SIG-M5 (cell line): ENCODE results near the gene SLAMF8.

Experiments used
- DNase-seq: peaks from one replicate; lab custom pipeline; 2025; lab: John Stamatoyannopoulos, UW

Gene SLAMF8

GRCh38 chr1:159849626-159850366 is 23.1 kb downstream of the SLAMF8 start:
- DNase-seq = no peak

GRCh38 chr1:159851407-159851806 is 24.7 kb downstream of the SLAMF8 start:
- DNase-seq = no peak

- no peak for DNase-seq
Measured at GRCh38 chr1:159853417-159854115, 26.9 kb downstream of the SLAMF8 start.

- DNase-seq = no peak
Measured at GRCh38 chr1:159854116-159854692, 27.5 kb downstream of the SLAMF8 start.

- DNase-seq = peak; percentile 17
Measured at GRCh38 chr1:159854693-159855192, 28.1 kb downstream of the SLAMF8 start.

GRCh38 chr1:159855709-159856108 is 29.0 kb downstream of the SLAMF8 start:
- no peak for DNase-seq

GRCh38 chr1:159856576-159856975 is 29.9 kb downstream of the SLAMF8 start:
- DNase-seq = no peak

GRCh38 chr1:159857889-159858288 is 31.2 kb downstream of the SLAMF8 start:
- no peak for DNase-seq

- no peak for DNase-seq
Measured at GRCh38 chr1:159859767-159860322, 33.2 kb downstream of the SLAMF8 start.

- DNase-seq = no peak
Measured at GRCh38 chr1:159860456-159860855, 33.8 kb downstream of the SLAMF8 start.

- no peak for DNase-seq
Measured at GRCh38 chr1:159861218-159861617, 34.5 kb downstream of the SLAMF8 start.

- no peak for DNase-seq
Measured at GRCh38 chr1:159862031-159862430, 35.4 kb downstream of the SLAMF8 start.

GRCh38 chr1:159862557-159862956 is 35.9 kb downstream of the SLAMF8 start, which contains the start of gene VSIG8:
Gene VSIG8, minus strand, starts transcription at chr1:159862657. Its CDS starts 136 bp downstream, at chr1:159862521.
- no peak for DNase-seq

GRCh38 chr1:159864262-159864661 is 37.6 kb downstream of the SLAMF8 start:
- DNase-seq = no peak

GRCh38 chr1:159866066-159866465 is 39.4 kb downstream of the SLAMF8 start:
- no peak for DNase-seq

- no peak for DNase-seq
Measured at GRCh38 chr1:159866905-159867663, 40.4 kb downstream of the SLAMF8 start.

GRCh38 chr1:159867664-159868026 is 41.0 kb downstream of the SLAMF8 start:
- DNase-seq = no peak

GRCh38 chr1:159868766-159869165 is 42.1 kb downstream of the SLAMF8 start:
- DNase-seq = no peak

GRCh38 chr1:159869173-159869572 is 42.5 kb downstream of the SLAMF8 start:
- DNase-seq = no peak

- DNase-seq = no peak
Measured at GRCh38 chr1:159869607-159870006, 42.9 kb downstream of the SLAMF8 start.

GRCh38 chr1:159870704-159871103 is 44.0 kb downstream of the SLAMF8 start:
- no peak for DNase-seq

GRCh38 chr1:159872891-159873290 is 46.2 kb downstream of the SLAMF8 start:
- no peak for DNase-seq
